Measurements from ENCODE around the gene ZNF132.

- no peak for TF ChIP-seq YY1 (IDR thresholded peaks at IDR 0.05; ENCODE audit: insufficient read depth, insufficient read length)
- no peak for TF ChIP-seq SUZ12 (IDR thresholded peaks at IDR 0.05; ENCODE audit: extremely low read depth, insufficient read depth, insufficient read length)
- no peak for TF ChIP-seq ZNF274 (IDR thresholded peaks at IDR 0.05; ENCODE audit: low read depth, low read length)
Observed at GRCh38 chr19:58468216-58468839, 28.4 kb upstream of the ZNF132 start.
